C4-2B (cell line): Measurements from ENCODE around the gene RNF214.

ENCODE experiments used
- H3K27ac ChIP-seq: fragments of 450-650 bp; 2 replicates; pipeline ENCODE4 v1.5.1; 2017
- CTCF ChIP-seq: fragments of 450-650 bp; conservative IDR thresholded peaks from 2 replicates; pipeline ENCODE4 v1.5.1; 2017; ENCODE audit warnings: mild to moderate bottlenecking
- ZFX ChIP-seq: fragments of 450-650 bp; IDR thresholded peaks from 2 replicates; pipeline ENCODE4 v1.6.1; 2017

RNF214 gene

GRCh38 chr11:117287668-117288067 lies 55.2 kb downstream of the RNF214 start:
- no peak overlapping the region for H3K27ac ChIP-seq
- no peak for TF ChIP-seq CTCF
- TF ChIP-seq ZFX, result no peak

DNA sequence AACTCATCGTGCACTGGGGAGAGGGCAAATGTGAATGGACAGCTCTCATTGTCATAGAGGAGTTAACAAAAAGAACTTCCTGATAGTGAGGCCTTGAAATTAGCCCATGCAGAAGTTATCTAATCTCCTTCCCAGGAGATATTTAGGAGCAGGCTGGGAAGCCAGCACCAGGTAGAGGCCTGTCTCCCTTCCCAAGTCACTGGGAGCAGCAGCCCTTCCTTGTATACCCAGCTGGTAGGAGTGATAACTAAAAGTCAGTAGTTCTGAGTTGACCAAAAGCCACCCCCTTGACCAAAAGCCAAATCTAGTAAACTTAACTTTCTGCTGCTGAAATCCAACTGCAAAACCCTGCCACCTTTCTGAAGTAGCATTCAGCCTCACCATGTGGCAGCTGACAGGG lies 57.3 kb downstream of the RNF214 start:
- H3K27ac ChIP-seq, result no peak overlapping the region
- TF ChIP-seq CTCF, result no peak
- TF ChIP-seq ZFX, result no peak

DNA sequence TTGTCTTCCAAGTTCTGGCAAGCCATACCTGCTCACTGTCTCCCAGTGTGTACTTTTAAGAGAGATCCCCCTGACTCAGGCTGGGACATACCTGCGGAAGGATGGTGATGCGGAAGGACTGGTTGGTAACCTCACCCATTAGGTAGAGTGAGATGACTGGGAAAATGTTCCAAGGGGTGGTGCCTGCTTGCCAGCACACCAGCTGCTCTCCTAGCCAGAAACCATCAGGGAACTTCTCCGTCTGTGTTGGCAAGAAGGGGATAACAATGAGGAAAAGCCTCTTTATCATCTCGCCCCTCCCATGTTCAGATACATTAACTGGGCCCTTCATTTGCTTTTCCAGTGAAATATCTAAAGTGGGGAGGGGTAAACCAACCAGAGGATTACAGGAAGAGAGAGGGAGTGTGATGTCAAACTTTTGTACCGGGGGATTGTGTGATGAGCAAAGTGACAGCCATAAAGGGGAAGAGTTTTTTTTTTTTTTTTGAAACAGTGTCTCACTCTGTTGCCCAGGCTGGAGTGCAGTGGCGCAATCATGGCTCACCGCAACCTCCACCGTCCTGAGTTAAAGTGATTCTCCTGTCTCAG lies 58.4 kb downstream of the RNF214 start, which contains the start of gene BACE1-AS:
Gene BACE1-AS, plus strand, starts transcription at position 538 of the 588 bp plus-strand sequence.
- no peak within 1 kb of the TSS for H3K27ac ChIP-seq
- no peak for TF ChIP-seq CTCF
- no peak for TF ChIP-seq ZFX

DNA sequence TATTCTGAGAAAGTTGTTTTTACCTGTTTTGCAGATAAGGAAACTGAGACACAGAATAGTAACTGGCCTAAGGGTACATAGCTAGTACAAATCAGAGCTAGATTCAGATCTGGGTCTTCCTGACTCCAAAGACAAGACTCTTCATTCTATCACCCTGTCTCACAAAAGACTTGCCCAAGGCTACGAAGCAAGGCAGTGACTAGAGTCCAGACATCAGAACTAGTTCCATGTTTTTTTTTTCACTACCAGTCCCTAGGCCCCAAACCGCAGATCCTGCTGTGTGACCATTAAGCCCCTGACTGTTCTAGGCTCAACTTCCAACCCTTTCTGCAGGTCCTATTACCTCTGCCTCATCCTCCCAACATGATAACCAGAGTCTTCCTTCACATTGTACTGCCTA lies 60.1 kb downstream of the RNF214 start:
- no peak overlapping the region for H3K27ac ChIP-seq
- TF ChIP-seq CTCF (no peak), ZFX (no peak)

- TF ChIP-seq ZFX (no peak), CTCF (no peak)
- no peak overlapping the region for H3K27ac ChIP-seq
These were observed 63.1 kb downstream of the RNF214 start for GRCh38 chr11:117295438-117296137.

- TF ChIP-seq CTCF, result no peak
- no peak for TF ChIP-seq ZFX
- no peak overlapping the region for H3K27ac ChIP-seq
These were observed 64.4 kb downstream of the RNF214 start for GRCh38 chr11:117296881-117297280.

GRCh38 chr11:117298195-117298594 lies 65.7 kb downstream of the RNF214 start:
- H3K27ac ChIP-seq, result no peak overlapping the region
- TF ChIP-seq ZFX (no peak), CTCF (no peak)
